Measurements from ENCODE around the gene CLRN3.

Gene CLRN3

DNA sequence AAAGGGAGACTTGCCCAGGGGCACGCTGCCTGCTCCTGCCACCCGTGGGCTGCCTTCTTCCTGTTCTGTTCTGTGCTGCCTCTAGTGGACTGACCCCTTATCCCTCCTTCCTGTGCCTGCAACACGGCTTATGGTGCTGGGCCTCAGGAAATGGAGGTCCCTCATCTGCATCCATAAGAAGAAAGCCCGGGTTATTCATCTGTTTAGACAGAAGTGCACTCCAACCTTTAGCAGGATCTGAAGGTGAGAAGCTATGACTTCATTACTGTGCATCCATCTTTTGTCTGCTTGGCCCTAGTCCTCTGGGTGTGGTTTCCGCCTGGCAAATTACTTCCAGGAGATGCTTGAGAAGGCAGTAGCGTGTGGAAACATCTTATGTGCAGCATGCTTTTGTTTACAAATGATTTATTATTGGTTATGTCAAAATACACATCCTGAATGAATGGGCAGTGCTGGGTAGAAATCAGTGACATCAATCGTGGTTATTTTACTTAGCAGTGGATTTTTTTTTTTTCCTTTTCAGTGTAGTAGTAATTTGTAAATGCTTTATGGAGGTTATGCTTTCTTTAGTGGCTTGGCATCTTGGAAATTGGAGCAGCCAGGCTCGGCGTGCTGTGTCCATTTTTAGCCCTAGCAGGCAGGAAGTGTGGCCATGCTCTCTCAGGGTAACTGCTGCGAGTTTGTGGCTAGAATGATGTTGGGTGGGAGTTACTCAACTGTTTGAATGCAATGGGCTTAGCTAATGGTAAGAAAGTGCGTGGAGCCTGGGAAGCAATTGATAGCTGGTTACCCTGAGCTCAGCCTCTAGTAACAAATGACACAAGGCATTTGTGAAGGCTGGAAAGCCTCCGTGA lies 26.9 kb upstream of the CLRN3 start:
- peak; percentile 2 for DNase-seq

DNA sequence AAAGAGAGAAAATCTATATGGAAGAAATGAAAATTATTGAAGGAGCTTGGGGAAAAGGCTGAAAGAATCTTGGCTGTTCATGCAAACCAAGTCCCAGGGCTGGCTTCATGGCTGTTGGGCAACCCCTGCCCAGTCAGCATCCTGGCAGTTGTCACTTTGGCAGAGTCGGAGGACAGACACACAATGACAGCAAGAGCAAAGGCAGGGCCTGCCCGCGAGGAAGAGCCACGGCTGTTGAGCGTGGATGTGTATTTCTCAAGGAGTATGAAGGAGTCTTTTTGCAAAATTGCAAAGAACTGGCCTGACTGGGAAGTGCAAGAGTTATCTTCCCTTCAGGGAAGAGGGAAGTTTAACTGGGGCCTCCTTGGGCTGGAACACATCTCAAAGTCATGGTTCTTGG lies 25.8 kb upstream of the CLRN3 start:
- DNase-seq = no peak

GRCh38 chr10:127916826-127917225 lies 24.1 kb upstream of the CLRN3 start:
- no peak for DNase-seq

- no peak for DNase-seq
These were observed 22.6 kb upstream of the CLRN3 start for GRCh38 chr10:127915324-127915723.

- DNase-seq = no peak
These were observed 20.6 kb upstream of the CLRN3 start for GRCh38 chr10:127913368-127913759.

DNA sequence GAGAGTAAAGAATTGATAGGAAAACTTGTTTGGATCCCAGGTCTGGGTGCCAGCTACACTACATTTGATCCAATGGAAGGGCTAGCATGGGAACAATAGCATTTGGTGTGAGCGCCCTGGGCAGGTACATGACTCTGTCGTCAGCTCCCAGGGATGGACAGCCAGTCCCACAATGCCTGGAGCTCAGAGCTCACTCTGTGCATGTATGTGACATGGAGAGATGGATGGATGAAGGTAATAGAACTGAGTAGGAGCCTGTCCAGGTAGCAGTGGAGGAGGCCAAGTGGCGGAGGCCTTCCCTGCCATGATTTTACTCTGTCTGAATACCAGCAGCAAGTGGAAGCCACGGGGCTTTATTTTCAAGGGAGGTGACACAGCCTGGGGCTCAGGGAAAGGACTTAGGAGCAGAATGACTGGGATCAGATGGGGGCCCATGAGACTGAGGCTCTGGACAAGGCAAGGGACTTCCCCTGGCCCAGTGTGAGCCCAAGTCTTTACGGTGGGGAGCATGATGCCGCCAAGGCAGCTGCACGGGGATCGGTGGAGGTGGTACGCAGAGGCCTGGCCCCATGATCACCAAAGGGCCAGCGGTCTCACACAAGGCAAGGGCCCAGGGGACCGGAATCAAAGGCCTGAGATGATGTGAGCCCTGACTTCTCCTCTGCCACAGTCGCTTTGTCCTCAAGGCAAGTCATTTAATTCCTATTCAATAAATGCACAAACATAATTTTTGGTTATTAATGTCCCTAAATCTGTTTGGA lies 20.0 kb upstream of the CLRN3 start:
- DNase-seq = no peak

DNA sequence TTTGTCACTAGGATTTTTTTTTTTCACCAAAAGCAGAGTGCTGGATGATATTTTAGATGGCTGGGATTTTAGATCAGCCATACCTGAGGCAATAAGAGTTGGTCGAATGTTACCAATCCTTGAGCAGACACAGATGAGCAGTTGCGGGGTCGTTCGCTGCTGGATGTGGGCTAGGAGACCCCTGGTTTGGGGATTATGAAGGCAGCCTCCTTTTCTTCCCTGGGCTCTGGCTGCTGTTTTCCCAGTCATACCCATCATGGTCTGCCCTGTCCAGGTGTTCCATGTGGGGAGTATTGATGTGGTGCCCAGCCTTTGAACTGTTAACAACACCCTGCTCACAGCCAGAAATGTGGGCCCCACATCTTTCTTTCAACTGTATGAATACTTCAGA lies 19.1 kb upstream of the CLRN3 start:
- no peak for DNase-seq

- no peak for DNase-seq
These were observed 18.6 kb upstream of the CLRN3 start for GRCh38 chr10:127911218-127911866.

DNA sequence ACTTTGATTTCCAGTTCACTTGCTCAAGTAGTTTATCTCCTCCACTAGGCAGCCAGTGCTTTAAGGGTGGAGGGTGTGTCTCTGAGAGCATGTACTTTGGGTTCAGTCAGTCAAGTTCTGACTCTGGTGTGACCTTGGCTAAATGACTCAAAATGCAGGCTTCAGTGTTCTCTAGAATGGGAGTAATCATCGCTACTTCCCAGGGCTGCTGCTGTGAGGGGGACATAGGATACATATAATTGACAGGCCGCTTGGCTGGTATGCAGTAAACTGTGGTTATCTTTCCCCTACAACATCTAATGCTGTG lies 17.7 kb upstream of the CLRN3 start:
- no peak for DNase-seq

DNA sequence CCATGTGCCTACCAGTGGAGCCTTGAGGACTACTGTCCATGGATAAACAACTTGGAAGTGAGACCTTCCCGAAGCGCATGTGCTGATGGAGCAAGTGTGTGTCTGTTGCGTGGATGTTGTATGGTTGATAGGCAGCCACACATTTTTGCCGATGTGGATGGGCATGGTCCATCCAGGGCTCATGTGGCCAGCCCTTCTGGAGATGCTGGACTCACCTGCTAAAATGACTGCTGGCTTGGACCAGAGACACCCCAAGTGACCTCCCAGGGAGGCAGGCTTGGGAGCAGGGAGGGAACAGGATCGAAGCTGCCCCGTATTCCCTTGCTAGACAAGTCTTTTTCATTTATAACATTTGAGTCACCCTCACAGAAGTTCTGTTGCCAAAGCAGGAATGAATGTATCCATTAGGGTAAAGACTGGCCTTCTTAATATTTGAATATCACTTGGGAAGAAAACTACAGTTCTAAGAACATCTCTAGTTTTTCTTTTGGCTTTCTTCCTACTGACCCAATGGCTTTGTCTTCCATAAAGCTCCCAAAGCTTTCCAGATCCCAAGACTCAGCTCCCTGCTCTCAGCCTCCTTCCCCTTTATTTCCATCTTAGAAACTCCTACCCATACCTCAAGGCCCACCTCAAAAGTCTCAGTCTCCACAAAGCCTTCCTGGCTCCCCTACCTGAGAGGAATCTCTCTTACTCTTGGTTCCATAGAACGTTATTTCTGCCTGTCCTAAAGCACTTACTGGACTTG lies 17.1 kb upstream of the CLRN3 start:
- no peak for DNase-seq

DNA sequence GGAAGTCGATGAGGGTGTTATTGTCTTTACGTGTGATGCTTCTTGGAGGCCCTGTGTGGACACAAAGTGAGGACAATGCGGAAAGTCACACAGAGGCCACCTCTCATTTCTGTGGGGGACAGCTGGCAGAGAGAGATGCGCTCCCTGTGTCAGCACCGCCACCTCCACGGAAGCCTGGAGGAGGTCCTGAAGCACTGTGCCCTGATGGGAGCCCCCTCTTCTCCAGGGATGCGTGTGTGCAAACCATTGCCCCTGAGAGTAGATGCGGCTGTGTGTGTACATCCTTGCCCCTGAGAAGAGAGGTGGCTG lies 16.2 kb upstream of the CLRN3 start:
- DNase-seq = no peak

- peak; percentile 5 for DNase-seq
These were observed 15.6 kb upstream of the CLRN3 start for GRCh38 chr10:127908106-127908958.

- no peak for DNase-seq
These were observed 14.8 kb upstream of the CLRN3 start for GRCh38 chr10:127907411-127908105.

GRCh38 chr10:127906548-127907377 lies 14.0 kb upstream of the CLRN3 start, which contains the start of gene PTPRE:
TSS of gene PTPRE (plus strand) at chr10:127907103. CDS start at chr10:128040882, 133,779 bp downstream.
- peak; percentile 47 for DNase-seq

- DNase-seq = no peak
These were observed 13.1 kb upstream of the CLRN3 start for GRCh38 chr10:127905848-127906261.

DNA sequence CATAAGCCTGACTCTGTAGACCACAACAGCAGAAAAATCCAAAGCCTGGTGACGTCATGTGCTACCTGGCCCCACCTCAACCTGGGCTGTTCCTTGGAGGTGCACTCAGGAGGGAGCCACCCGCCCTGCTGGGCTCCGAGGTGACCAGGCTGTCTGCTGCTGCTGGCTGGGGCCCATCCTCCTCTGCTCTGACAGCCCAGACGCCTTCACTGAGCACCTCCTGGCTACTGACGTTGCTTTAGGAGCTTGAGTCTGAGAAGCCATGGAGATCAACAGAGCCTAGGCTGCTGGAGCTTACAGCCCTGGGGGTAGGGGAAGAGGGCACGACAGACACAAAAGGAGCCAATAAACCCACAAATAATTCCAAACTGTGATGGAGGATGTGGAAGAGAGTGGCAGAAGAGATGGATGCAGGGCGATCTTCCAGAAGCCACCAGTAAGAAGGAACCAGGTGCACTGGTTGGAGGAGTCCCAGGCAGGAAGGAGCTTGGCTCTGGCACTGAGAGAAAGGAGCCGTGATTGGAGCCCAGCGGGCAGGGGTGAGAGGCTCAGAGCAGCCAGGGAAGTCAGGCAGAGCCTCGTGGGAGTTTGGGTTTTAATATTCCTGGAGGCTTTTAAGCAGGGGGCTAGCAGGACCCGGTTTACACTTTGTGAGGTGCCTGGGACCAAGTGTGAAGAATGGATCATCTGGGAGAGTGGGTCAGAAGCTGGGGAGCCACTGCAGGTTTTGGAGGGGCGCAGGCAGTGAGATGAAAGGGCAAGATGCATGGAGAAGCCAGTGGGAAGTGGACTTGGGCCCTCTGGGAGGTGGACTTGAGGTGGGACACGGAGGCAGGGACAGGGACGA lies 12.5 kb upstream of the CLRN3 start:
- DNase-seq = no peak

GRCh38 chr10:127904311-127905000 lies 11.7 kb upstream of the CLRN3 start:
- no peak for DNase-seq

GRCh38 chr10:127903789-127904188 lies 11.0 kb upstream of the CLRN3 start:
- no peak for DNase-seq

DNA sequence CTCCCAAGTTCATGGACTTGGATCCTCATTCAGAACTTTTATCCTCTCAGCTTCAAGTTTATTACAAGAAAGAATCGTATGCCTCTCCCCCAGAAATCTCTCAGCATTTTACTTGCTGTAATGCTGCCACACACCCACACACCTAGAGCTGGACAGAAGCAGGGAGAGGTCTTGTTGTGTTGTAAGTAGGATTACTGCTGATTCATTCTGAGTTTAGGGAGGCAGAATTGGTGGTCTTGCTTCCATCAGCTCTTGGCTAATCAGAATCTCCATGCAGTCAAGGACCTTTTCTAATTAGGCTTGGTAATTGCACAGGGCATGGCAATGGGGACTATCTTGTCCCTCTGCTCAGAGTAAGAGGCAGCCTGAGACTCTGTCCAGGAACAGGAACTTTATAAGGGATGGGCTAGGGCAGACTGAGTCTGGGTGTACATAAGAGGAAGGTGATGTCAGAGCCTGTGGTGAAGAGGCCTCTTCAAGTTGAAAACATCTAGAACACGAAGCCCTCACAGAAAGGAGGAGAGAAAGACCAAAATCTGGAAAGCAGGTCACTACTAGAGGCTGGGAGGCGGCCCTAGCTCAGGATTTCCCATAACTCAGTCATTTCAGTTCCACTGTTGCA lies 7.1 kb upstream of the CLRN3 start:
- DNase-seq = no peak
